HFF-Myc (cell line): ENCODE measurements around the gene MFSD6.

Experiments used
- DNase-seq: peaks from one replicate; pipeline ENCODE4 v3.0.0-alpha.2; 2011; ENCODE audit warnings: low read depth; ENCODE audit errors: extremely low read depth
- H3K4me3 ChIP-seq: replicated peaks from 2 replicates; pipeline ENCODE4 v1.5.1; 2011; ENCODE audit warnings: low read depth, mild to moderate bottlenecking, control low read depth, low read length
- CTCF ChIP-seq: IDR thresholded peaks from 2 replicates; pipeline ENCODE4 v1.5.1; 2012; ENCODE audit warnings: mild to moderate bottlenecking, low read depth, low read length, control low read depth; ENCODE audit errors: missing control alignments

MFSD6 gene

GRCh38 chr2:190477661-190478454, 69.7 kb downstream of the MFSD6 start:
- TF ChIP-seq CTCF, result no peak
- DNase-seq, result no peak
- no peak overlapping the region for H3K4me3 ChIP-seq

- TF ChIP-seq CTCF, result no peak
- no peak for DNase-seq
- no peak overlapping the region for H3K4me3 ChIP-seq
Observed at GRCh38 chr2:190478572-190479195, 70.5 kb downstream of the MFSD6 start.

GRCh38 chr2:190481339-190481738, 73.2 kb downstream of the MFSD6 start:
- H3K4me3 ChIP-seq, result no peak overlapping the region
- no peak for TF ChIP-seq CTCF
- no peak for DNase-seq

GRCh38 chr2:190482451-190482850, 74.3 kb downstream of the MFSD6 start:
- no peak overlapping the region for H3K4me3 ChIP-seq
- no peak for DNase-seq
- TF ChIP-seq CTCF, result no peak

- no peak for DNase-seq
- no peak for TF ChIP-seq CTCF
- no peak overlapping the region for H3K4me3 ChIP-seq
Observed at GRCh38 chr2:190486037-190486623, 78.0 kb downstream of the MFSD6 start.

- no peak for DNase-seq
- no peak overlapping the region for H3K4me3 ChIP-seq
- no peak for TF ChIP-seq CTCF
Observed at GRCh38 chr2:190488516-190489233, 80.5 kb downstream of the MFSD6 start.
